Sigmoid colon (tissue), 7 donors: Measurements from ENCODE around the gene SCUBE1. TPM values are rescaled to one million over a fixed set of nuclear protein-coding genes. Genes with fewer than 3 reads are reported as not detected.

Source experiments
- DNase-seq: peaks from one replicate; pipeline ENCODE4 v3.0.0-alpha.2; 2019
- H3K27ac ChIP-seq, 4 donors: fragments of 200-600 bp; sonication (generic); one replicate each; pipeline ENCODE4 v1.5.1; 2016 to 2019; ENCODE audit warnings: mild to moderate bottlenecking in 1 of 4
- H3K27me3 ChIP-seq, 3 donors: fragments of 200-600 bp; sonication (generic); one replicate each; pipeline ENCODE4 v1.5.1; 2019; ENCODE audit warnings: mild to moderate bottlenecking in 1 of 3
- H3K36me3 ChIP-seq, 4 donors: fragments of 200-600 bp; sonication (generic); one replicate each; pipeline ENCODE4 v1.5.1; 2016 to 2019
- H3K4me1 ChIP-seq, 4 donors: fragments of 200-600 bp; sonication (generic); one replicate each; pipeline ENCODE4 v1.5.1; 2017 to 2019
- H3K4me3 ChIP-seq, 4 donors: fragments of 200-600 bp; sonication (generic); one replicate each; pipeline ENCODE4 v1.5.1; 2017 to 2019; ENCODE audit warnings: mild to moderate bottlenecking in 2 of 4, moderate library complexity in 1 of 4
- H3K9me3 ChIP-seq, 4 donors: fragments of 200-600 bp in 3 of 4; sonication (generic) in 3 of 4; one replicate each; pipeline versions ENCODE4 v1.5.1 to v1.6.1; 2013 to 2019
- EP300 ChIP-seq, 4 donors: sonication (generic); formaldehyde crosslinking; IDR thresholded peaks; one replicate each; pipeline ENCODE4 v1.6.1; 2017; ENCODE audit warnings: antibody characterized with exemption in 4 of 4
- POLR2A ChIP-seq, 2 donors: fragments of 450-650 bp; IDR thresholded peaks; one replicate each; pipeline ENCODE4 v1.6.1; 2016; ENCODE audit warnings: antibody characterized with exemption in 2 of 2, mild to moderate bottlenecking in 2 of 2, moderate library complexity in 2 of 2
- POLR2AphosphoS5 ChIP-seq, 4 donors: sonication (generic); formaldehyde crosslinking; IDR thresholded peaks; one replicate each; pipeline ENCODE4 v1.6.1; 2017; ENCODE audit warnings: antibody characterized with exemption in 4 of 4
- WGBS, 2 donors: extraction: QIAGEN DNeasy Blood & Tissue Kit; methylation state at CpG; one replicate each; pipeline ENCODE4 v1.1.7; 2013; 5-methylcytosine and 5-hydroxymethylcytosine counted together
- intact Hi-C: fragments of 100-400 bp; cut with DNase I; formaldehyde crosslinking; loops from one replicate; pipeline ENCODE4 v1.15.1; 2023
- polyA plus RNA-seq, 3 donors: library from polyadenylated mRNA; stranded (reverse); fragments of 200-250 nt; gene quantifications; one replicate each; pipeline ENCODE4 v1.2.3, GENCODE V29; 2013
- total RNA-seq, 4 donors: library from RNA; depleted of rRNA; stranded (reverse); fragments of >200 nt; gene quantifications; one replicate each; pipeline ENCODE4 v1.1.0, GENCODE V29; 2016
- TF ChIP-seq, protein P1 (sequence below), 4 experiments: fragments of 450-650 bp in 3 of 4; fragments of 200-600 bp in 1 of 4; IDR thresholded peaks; one replicate each; pipeline ENCODE4 v1.5.1; 2016 to 2019; ENCODE audit warnings: antibody characterized with exemption in 4 of 4, mild to moderate bottlenecking in 3 of 4, moderate library complexity in 2 of 4
- donor health status: healthy with polysubstance abuse.
- donor health status: Bipolar disorder and iron deficiency.
- donor health status: healthy.

Gene SCUBE1
- total and polyA plus RNA-seq, 7 donors = 0.23 to 1.1 (median 0.55) TPM

DNA sequence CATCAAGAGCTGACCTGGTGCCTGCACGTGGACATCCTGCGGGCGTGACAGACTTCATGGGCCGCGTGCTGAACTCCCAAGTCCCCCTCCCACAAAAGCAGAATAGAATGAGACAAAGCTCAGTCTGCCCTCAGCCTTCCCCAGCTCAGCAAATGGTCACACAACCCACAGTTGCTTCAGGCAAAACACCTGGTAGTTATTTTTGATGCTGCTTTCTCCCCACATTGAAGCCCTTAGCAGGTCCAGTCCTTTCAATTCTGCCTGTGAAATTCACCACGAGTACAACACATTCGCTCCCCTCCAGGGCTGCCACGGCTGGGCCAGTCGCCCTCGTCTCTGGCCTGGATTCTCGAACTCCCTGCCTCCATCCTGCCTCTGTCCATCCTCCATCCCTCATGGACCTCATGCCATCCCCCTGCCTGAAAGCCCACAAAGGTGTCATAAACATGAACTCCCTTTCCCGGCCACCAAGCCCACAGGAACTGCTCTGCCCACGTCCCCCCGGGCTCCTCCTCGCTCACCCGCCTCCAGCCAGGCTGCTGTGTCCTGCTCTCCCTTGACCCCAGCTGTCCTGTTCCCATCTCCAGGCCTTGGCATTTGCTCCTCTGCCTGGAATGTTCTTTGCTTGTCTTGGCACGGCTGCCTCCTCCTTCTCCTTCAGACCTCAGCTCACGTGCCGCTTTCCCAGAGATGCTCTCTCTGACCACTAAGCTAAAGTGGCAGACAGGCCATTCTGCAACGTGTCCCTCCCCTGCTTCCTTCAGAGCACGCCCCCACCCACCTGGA lies 42.1 kb downstream of the SCUBE1 start:
- intact Hi-C loops = no loop called here
- no peaks in the 10 kb centered on the region for H3K9me3 ChIP-seq
- DNase-seq = no peak
- WGBS, 2 donors = 77 to 85% methylated on average over 21 of the region's 21 CpGs
- TF ChIP-seq EP300 (IDR thresholded peaks at IDR 0.05) (no peak), POLR2AphosphoS5 (IDR thresholded peaks at IDR 0.05) (no peak), POLR2A (IDR thresholded peaks at IDR 0.05) (no peak)
- TF ChIP-seq, protein P1, sequence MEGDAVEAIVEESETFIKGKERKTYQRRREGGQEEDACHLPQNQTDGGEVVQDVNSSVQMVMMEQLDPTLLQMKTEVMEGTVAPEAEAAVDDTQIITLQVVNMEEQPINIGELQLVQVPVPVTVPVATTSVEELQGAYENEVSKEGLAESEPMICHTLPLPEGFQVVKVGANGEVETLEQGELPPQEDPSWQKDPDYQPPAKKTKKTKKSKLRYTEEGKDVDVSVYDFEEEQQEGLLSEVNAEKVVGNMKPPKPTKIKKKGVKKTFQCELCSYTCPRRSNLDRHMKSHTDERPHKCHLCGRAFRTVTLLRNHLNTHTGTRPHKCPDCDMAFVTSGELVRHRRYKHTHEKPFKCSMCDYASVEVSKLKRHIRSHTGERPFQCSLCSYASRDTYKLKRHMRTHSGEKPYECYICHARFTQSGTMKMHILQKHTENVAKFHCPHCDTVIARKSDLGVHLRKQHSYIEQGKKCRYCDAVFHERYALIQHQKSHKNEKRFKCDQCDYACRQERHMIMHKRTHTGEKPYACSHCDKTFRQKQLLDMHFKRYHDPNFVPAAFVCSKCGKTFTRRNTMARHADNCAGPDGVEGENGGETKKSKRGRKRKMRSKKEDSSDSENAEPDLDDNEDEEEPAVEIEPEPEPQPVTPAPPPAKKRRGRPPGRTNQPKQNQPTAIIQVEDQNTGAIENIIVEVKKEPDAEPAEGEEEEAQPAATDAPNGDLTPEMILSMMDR (IDR thresholded peaks at IDR 0.05) = no peak
- peaks cover 0 to 32% (median 12%) of the 10 kb centered on the region in 4 donors for H3K4me1 ChIP-seq
- no peaks in the 10 kb centered on the region for H3K36me3 ChIP-seq
- H3K4me3 ChIP-seq = no peak overlapping the region
- H3K27me3 ChIP-seq = peaks cover 0 to 11% (median 0%) of the 10 kb centered on the region in 3 donors
- peak overlapping the region in 2 of 4 donors; percentile 14 to 83 for H3K27ac ChIP-seq

DNA sequence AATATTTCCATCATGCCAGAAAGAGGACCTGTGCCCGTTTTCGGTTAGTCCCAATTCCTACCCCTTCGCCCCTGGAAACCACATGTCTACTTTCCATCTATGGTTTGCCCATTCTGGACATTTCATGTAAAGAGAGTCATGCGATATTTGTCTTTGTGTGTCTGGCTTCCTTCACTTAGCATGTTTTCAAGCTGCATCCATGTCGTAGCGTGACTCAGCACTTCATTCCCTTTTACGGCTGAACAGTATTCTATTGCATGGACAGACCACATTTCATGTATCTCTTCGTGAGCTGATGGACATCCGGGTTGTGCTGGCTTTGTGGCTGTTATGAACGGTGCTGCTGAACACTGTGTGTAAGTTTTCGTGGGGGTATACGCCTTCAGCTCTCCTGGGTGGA lies 43.4 kb downstream of the SCUBE1 start:
- intact Hi-C loops = no loop called here
- Histone ChIP-seq H3K27me3 (peaks cover 0 to 11% (median 0%) of the 10 kb centered on the region in 3 donors), H3K9me3 (no peaks in the 10 kb centered on the region), H3K27ac (peak overlapping the region in 1 of 4 donors; percentile 39), H3K4me1 (peaks cover 0 to 34% (median 3%) of the 10 kb centered on the region in 4 donors), H3K36me3 (no peaks in the 10 kb centered on the region), H3K4me3 (no peak overlapping the region)
- WGBS, 2 donors = 91 to 93% methylated on average over 12 of the region's 12 CpGs
- DNase-seq = no peak
- TF ChIP-seq EP300 (IDR thresholded peaks at IDR 0.05) (no peak), POLR2AphosphoS5 (IDR thresholded peaks at IDR 0.05) (no peak), POLR2A (IDR thresholded peaks at IDR 0.05) (no peak)
- TF ChIP-seq, protein P1 (IDR thresholded peaks at IDR 0.05) = no peak

DNA sequence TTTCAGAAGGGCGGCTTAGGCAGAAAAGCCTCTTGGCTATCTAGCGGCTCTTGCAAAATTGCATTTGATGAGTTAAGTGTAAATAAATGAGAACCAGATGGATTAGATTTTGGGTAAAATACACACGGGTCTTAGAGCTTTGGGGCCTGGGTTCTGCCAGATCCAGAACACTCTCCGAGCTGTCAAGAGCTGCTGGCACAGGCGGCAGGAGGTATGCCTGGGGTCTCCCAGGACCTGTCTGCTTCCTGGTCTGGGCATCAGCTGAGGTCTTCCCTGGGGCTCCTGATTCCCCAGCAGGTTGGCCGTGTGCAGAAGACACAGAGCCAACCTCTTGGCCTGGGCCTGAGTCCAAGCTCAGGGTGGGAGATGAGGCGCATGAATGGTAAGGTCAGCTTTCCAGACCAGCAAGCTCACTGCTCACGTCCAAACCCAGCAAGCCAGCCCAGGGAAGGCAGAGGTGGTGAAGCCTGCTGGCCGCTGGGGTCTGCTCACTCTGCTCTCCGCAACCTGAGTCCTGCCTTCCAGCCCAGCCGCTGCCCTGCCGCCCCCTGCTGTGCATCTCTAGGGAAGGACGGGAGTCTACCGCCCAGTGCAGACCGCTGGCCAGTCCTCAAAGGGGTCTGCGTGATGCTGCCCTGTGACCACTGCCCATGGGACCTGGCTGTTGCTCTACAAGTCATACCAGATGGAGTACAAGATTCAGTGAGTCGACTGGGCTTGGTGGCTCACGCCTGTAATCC lies 44.9 kb downstream of the SCUBE1 start:
- 85 to 88% methylated on average over 18 of the region's 18 CpGs for WGBS, 2 donors
- TF ChIP-seq POLR2A (IDR thresholded peaks at IDR 0.05) (no peak), POLR2AphosphoS5 (IDR thresholded peaks at IDR 0.05) (no peak), EP300 (IDR thresholded peaks at IDR 0.05) (no peak)
- TF ChIP-seq, protein P1 (IDR thresholded peaks at IDR 0.05) = no peak
- peaks cover 0 to 49% (median 4%) of the 10 kb centered on the region in 4 donors for H3K4me1 ChIP-seq
- no peaks in the 10 kb centered on the region for H3K36me3 ChIP-seq
- H3K9me3 ChIP-seq = no peaks in the 10 kb centered on the region
- intact Hi-C loops = no loop called here
- no peak overlapping the region for H3K4me3 ChIP-seq
- peak overlapping the region in 3 of 4 donors; percentile 41 to 85 (median 45) for H3K27ac ChIP-seq
- H3K27me3 ChIP-seq = peaks cover 0 to 11% (median 0%) of the 10 kb centered on the region in 3 donors
- no peak for DNase-seq

DNA sequence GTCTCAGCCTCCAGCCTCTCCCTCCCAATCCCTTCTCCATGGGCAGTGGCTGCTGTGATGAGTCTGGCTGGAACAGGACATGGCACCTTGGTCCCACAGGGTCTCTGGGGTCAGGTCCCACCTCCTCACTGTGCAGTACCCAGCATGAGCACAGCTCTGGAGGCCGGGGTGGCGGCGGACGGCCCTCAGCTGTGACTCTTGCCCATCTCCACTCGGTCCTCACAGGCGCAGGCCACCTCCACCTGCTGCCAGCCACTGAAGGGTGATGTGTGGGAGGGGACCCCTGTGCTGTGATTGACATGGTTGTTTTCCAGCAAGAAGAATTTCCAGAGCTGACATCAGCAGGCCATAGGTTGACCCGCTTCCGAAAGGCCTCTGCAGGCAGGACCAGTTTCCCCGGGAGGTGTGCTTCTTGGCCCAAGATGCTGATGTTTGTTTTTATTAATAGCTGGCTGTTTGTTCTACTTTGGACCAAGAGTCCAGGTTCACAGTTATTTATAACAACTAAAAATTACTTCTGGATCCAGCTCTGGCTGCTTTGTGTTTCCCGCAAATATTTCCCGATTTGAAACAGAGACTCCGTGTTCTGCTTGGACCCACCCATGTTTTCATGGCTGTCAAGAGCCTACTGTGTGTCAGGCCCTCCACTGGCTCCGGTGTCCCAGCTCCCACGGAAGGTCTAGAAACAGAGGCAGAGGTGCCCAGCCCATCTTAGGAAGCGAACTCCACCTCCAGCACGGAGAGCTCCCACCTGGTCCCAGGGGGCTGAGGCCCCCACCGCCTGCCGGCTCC lies 45.7 kb downstream of the SCUBE1 start:
- peaks cover 0 to 57% (median 12%) of the 10 kb centered on the region in 4 donors for H3K4me1 ChIP-seq
- peak overlapping the region in 3 of 4 donors; percentile 41 to 85 (median 45) for H3K27ac ChIP-seq
- peaks cover 0 to 11% (median 0%) of the 10 kb centered on the region in 3 donors for H3K27me3 ChIP-seq
- no peak overlapping the region for H3K4me3 ChIP-seq
- H3K36me3 ChIP-seq = no peaks in the 10 kb centered on the region
- intact Hi-C loops = no loop called here
- 86 to 88% methylated on average over 18 of the region's 18 CpGs for WGBS, 2 donors
- no peaks in the 10 kb centered on the region for H3K9me3 ChIP-seq
- peak; percentile 74 for DNase-seq
- TF ChIP-seq POLR2A (IDR thresholded peaks at IDR 0.05) = no peak
- TF ChIP-seq, protein P1 (IDR thresholded peaks at IDR 0.05) = no peak
- TF ChIP-seq POLR2AphosphoS5 (IDR thresholded peaks at IDR 0.05) = no peak
- TF ChIP-seq EP300 (IDR thresholded peaks at IDR 0.05) = no peak
